Endothelial cell of umbilical vein (primary cell): ENCODE measurements around the gene CCNK. TPM values are rescaled to one million over a fixed set of nuclear protein-coding genes. Genes with fewer than 3 reads are reported as not detected.

Source experiments
- BruUV-seq: library from RNA; stranded (reverse); fragments of 400-500 nt; replicated peaks from 2 replicates; lab custom pipeline; 2021; lab: Mats Ljungman, UMichigan
- CTCF ChIA-PET: fragments of 300-600, 350-600 bp; sonication (Branson Sonifier 250); formaldehyde crosslinking; loops from one replicate; lab custom pipeline; 2021; ENCODE audit warnings: antibody characterized with exemption, inconsistent platforms; lab: Charles Lee
- POLR2A ChIA-PET: fragments of 300-600, 350-600 bp; sonication (Branson Sonifier 250); formaldehyde crosslinking; loops from one replicate; lab custom pipeline; 2021; ENCODE audit warnings: antibody characterized with exemption, inconsistent platforms; lab: Charles Lee
- DNase-seq: peaks from one replicate; pipeline ENCODE4 v3.0.0-alpha.2; 2011; ENCODE audit warnings: low read depth, low spot score
- FAIRE-seq: peaks from 2 replicates; lab custom pipeline; 2011; peaks lifted over from hg19 to GRCh38; lab: Jason Lieb, UNC
- H2AFZ ChIP-seq: 2 replicates; pipeline ENCODE4 v1.6.0; 2012; ENCODE audit warnings: low read depth, low read length, control low read depth, inconsistent platforms
- H3K27ac ChIP-seq: 2 replicates; pipeline ENCODE4 v1.5.1; 2011; ENCODE audit warnings: low read depth, mild to moderate bottlenecking, control low read depth, low read length, moderate library complexity; ENCODE audit not compliant: insufficient read depth
- H3K27me3 ChIP-seq, 2 experiments: 2 replicates each; pipeline versions ENCODE4 v1.6.0 to v1.6.1; 2011; ENCODE audit warnings: low read length in 2 of 2, mixed read lengths in 1 of 2; ENCODE audit not compliant: control insufficient read depth in 2 of 2, insufficient read depth in 2 of 2
- H3K36me3 ChIP-seq, 2 experiments: 2 replicates in 1 of 2; 3 replicates in 1 of 2; pipeline ENCODE4 v1.5.1; 2011; ENCODE audit warnings: low read length in 2 of 2, mild to moderate bottlenecking in 1 of 2, moderate library complexity in 1 of 2; ENCODE audit not compliant: control insufficient read depth in 2 of 2, insufficient read depth in 2 of 2; ENCODE audit errors: extremely low read depth in 1 of 2
- H3K4me1 ChIP-seq: 3 replicates; pipeline ENCODE4 v1.5.1; 2011; ENCODE audit warnings: mild to moderate bottlenecking, low read length; ENCODE audit not compliant: control insufficient read depth, insufficient read depth; ENCODE audit errors: extremely low read depth
- H3K4me2 ChIP-seq: 2 replicates; pipeline ENCODE4 v1.6.1; 2011; ENCODE audit warnings: low read length, control low read depth, mixed read lengths; ENCODE audit not compliant: insufficient read depth
- H3K4me3 ChIP-seq, 3 experiments: fragments of 200-600 bp in 1 of 3; sonication (generic), shearing (Covaris generic) in 1 of 3; replicated peaks in 1 of 3; 2 replicates each; pipeline ENCODE4 v1.5.1; 2011 to 2016; ENCODE audit warnings: control low read depth in 3 of 3, low read length in 3 of 3, mild to moderate bottlenecking in 2 of 3, inconsistent platforms in 1 of 3, low read depth in 1 of 3, moderate library complexity in 1 of 3; ENCODE audit not compliant: insufficient read depth in 1 of 3
- H3K79me2 ChIP-seq: 2 replicates; pipeline ENCODE4 v1.6.0; 2012; ENCODE audit warnings: low read length, inconsistent platforms; ENCODE audit not compliant: control insufficient read depth, insufficient read depth
- H3K9ac ChIP-seq: replicated peaks from 2 replicates; pipeline ENCODE3; 2011; ENCODE audit warnings: low read length, control low read depth; ENCODE audit not compliant: insufficient read depth; ENCODE audit errors: extremely low read depth
- H3K9me1 ChIP-seq: replicated peaks from 3 replicates; pipeline ENCODE4 v1.6.0; 2011; ENCODE audit warnings: mild to moderate bottlenecking, low read length; ENCODE audit not compliant: control insufficient read depth, insufficient read depth; ENCODE audit errors: extremely low read depth
- H3K9me3 ChIP-seq: replicated peaks from 2 replicates; pipeline ENCODE4 v1.5.1; 2012; ENCODE audit warnings: low read length, inconsistent platforms; ENCODE audit not compliant: control insufficient read depth, insufficient read depth
- H4K20me1 ChIP-seq: replicated peaks from 2 replicates; pipeline ENCODE3; 2011; ENCODE audit warnings: mild to moderate bottlenecking, low read length; ENCODE audit not compliant: control insufficient read depth, insufficient read depth; ENCODE audit errors: extremely low read depth
- EZH2 ChIP-seq: IDR thresholded peaks from 2 replicates; pipeline ENCODE4 v1.6.1; 2012; ENCODE audit warnings: borderline replicate concordance, low read depth, mild to moderate bottlenecking, moderate library complexity, low read length, inconsistent platforms; ENCODE audit not compliant: severe bottlenecking
- FOS ChIP-seq: IDR thresholded peaks from 2 replicates; pipeline ENCODE4 v1.6.1; 2011; ENCODE audit warnings: mild to moderate bottlenecking, low read length, moderate library complexity, borderline replicate concordance; ENCODE audit not compliant: insufficient read depth
- GATA2 ChIP-seq: IDR thresholded peaks from 2 replicates; pipeline ENCODE4 v1.7.0; 2011; ENCODE audit warnings: low read depth, mild to moderate bottlenecking, moderate library complexity, mixed read lengths, low read length; ENCODE audit not compliant: insufficient read length, insufficient read depth
- JUN ChIP-seq: IDR thresholded peaks from 2 replicates; pipeline ENCODE4 v1.6.1; 2011; ENCODE audit warnings: borderline replicate concordance, low read depth; ENCODE audit not compliant: insufficient read length, insufficient read depth
- MYC ChIP-seq: IDR thresholded peaks from one replicate; pipeline ENCODE4 v1.6.1; 2011; ENCODE audit warnings: mild to moderate bottlenecking, low read depth, low read length
- POLR2A ChIP-seq: IDR thresholded peaks from 2 replicates; pipeline ENCODE4 v1.6.1; 2012; ENCODE audit warnings: low read depth, mild to moderate bottlenecking, control low read depth, low read length
- POLR2AphosphoS5 ChIP-seq: IDR thresholded peaks from 2 replicates; pipeline ENCODE4 v1.6.1; 2012; ENCODE audit warnings: low read depth, mild to moderate bottlenecking, control low read depth, low read length, moderate library complexity; ENCODE audit not compliant: insufficient read depth
- dilution Hi-C: fragments of 300-500 bp; cut with MboI; formaldehyde crosslinking; loops from one replicate; pipeline ENCODE4 v1.15.0; 2019; ENCODE audit warnings: low sequenced_read_pairs; ENCODE audit not compliant: extremely low pct_ligation_motif_present
- intact Hi-C: fragments of 100-400 bp; cut with micrococcal nuclease; formaldehyde crosslinking; loops from one replicate; pipeline ENCODE4 v1.10.0; 2022
- polyA plus RNA-seq, 4 experiments: library from polyadenylated mRNA; depleted of rRNA in 3 of 4; stranded (reverse) in 3 of 4; unstranded in 1 of 4; fragments of >200 nt; gene quantifications; 2 replicates each; pipeline versions ENCODE4 v1.2.1 to v1.2.3, GENCODE V29; 2011 to 2012; ENCODE audit warnings: missing spikeins in 1 of 4
- total RNA-seq: library from RNA; stranded (reverse); gene quantifications from 2 replicates; pipeline ENCODE4 v1.2.3, GENCODE V29; 2021
- TF ChIP-seq, protein P1 (sequence below): IDR thresholded peaks from 2 replicates; pipeline ENCODE4 v1.6.1; 2011; ENCODE audit not compliant: insufficient read depth, insufficient read length
- TF ChIP-seq, protein P2 (sequence below), 2 donors: IDR thresholded peaks; 1 replicate in 1 of 2; 2 replicates in 1 of 2; pipeline ENCODE4 v1.5.1; 2011; ENCODE audit warnings: low read length in 2 of 2, mild to moderate bottlenecking in 2 of 2, moderate library complexity in 2 of 2, control low read depth in 1 of 2, inconsistent platforms in 1 of 2, low read depth in 1 of 2; ENCODE audit not compliant: insufficient read depth in 1 of 2; ENCODE audit errors: extremely low read depth in 1 of 2

CCNK gene
- total and polyA plus RNA-seq, 2 donors (not counting 3 experiments of a cell fraction or from before 2014, with no cell fraction given), result 11.9 to 59.3 TPM

DNA sequence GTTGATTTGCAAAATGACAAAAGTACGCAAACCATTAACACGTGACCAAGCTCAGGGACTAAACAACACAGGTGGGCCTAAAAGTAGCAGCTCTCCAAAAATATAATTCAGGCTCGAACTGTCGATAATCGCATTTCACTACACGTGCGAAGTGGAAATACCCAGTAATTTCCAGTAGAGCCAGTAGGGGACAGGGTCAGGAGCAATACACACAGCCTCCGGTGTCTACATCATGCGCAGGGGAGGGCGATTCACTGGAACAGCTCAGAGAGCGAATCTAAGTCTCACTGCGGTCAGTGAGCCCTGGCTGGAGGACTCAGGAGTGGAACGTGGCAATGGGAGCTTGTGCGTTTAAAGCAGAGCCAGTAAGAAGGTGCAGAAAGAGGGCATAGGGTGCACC is 40.9 kb upstream of the CCNK start:
- Histone ChIP-seq H3K36me3 (peaks cover 3 to 14% of the 10 kb centered on the region in 2 experiments), H3K4me2 (no peak overlapping the region), H3K9me1 (no peaks in the 10 kb centered on the region), H3K27ac (no peak overlapping the region), H3K9ac (no peak overlapping the region), H3K4me3 (no peak overlapping the region), H3K79me2 (no peaks in the 10 kb centered on the region), H3K9me3 (no peaks in the 10 kb centered on the region), H3K4me1 (peaks cover 7% of the 10 kb centered on the region), H2AFZ (no peak overlapping the region), H3K27me3 (no peaks in the 10 kb centered on the region), H4K20me1 (no peaks in the 10 kb centered on the region)
- DNase-seq, result no peak
- intact Hi-C loops, result no loop called here
- no peak for FAIRE-seq
- ChIA-PET POLR2A (no interaction called here), CTCF (interaction anchor here (0.7 kb wide), 1 partner anchor 10 kb away, joined by 3 read pairs; no protein-coding TSS in a partner anchor)
- TF ChIP-seq MYC (no peak), POLR2A (no peak), EZH2 (no peak), POLR2AphosphoS5 (no peak), FOS (no peak), GATA2 (no peak), JUN (no peak)
- TF ChIP-seq, protein P1, sequence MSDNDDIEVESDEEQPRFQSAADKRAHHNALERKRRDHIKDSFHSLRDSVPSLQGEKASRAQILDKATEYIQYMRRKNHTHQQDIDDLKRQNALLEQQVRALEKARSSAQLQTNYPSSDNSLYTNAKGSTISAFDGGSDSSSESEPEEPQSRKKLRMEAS, result no peak
- TF ChIP-seq, protein P2, sequence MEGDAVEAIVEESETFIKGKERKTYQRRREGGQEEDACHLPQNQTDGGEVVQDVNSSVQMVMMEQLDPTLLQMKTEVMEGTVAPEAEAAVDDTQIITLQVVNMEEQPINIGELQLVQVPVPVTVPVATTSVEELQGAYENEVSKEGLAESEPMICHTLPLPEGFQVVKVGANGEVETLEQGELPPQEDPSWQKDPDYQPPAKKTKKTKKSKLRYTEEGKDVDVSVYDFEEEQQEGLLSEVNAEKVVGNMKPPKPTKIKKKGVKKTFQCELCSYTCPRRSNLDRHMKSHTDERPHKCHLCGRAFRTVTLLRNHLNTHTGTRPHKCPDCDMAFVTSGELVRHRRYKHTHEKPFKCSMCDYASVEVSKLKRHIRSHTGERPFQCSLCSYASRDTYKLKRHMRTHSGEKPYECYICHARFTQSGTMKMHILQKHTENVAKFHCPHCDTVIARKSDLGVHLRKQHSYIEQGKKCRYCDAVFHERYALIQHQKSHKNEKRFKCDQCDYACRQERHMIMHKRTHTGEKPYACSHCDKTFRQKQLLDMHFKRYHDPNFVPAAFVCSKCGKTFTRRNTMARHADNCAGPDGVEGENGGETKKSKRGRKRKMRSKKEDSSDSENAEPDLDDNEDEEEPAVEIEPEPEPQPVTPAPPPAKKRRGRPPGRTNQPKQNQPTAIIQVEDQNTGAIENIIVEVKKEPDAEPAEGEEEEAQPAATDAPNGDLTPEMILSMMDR (IDR thresholded peaks at IDR 0.05; ENCODE audit: extremely low read depth in 1 of 2, insufficient read depth in 1 of 2, low read depth in 1 of 2, low read length in 2 of 2), result no peak
- BruUV-seq, result no TSS peak
- dilution Hi-C loops, result no loop called here
